CD4-positive, alpha-beta T cell treated with Interleukin-6 for 4 hours (primary cell): ENCODE results near the gene DACH1.
"Not testable (repeated sequence)": the region's sequence is repeated elsewhere in the genome, so short reads cannot be mapped to it uniquely, and the experiment has no call there.

Experiments
- DNase-seq: peaks from one replicate; pipeline ENCODE4 v3.0.0-alpha.2; 2020; ENCODE audit warnings: mixed read lengths

The DACH1 gene

GRCh38 chr13:71864986-71865873 lies 1.8 kb downstream of the DACH1 start:
- peak; percentile 17 for DNase-seq

GRCh38 chr13:71864094-71864985 lies 2.7 kb downstream of the DACH1 start:
- peak; percentile 36 for DNase-seq

- no peak for DNase-seq
Measured at GRCh38 chr13:71863254-71863865, 3.6 kb downstream of the DACH1 start.

GRCh38 chr13:71862459-71862943 lies 4.5 kb downstream of the DACH1 start:
- DNase-seq: no peak

- DNase-seq: no peak
Measured at GRCh38 chr13:71861769-71862458, 5.1 kb downstream of the DACH1 start.

- no peak for DNase-seq
Measured at GRCh38 chr13:71860547-71861138, 6.4 kb downstream of the DACH1 start.

GRCh38 chr13:71858647-71859046 lies 8.4 kb downstream of the DACH1 start:
- DNase-seq: no peak

- no peak for DNase-seq
Measured at GRCh38 chr13:71856548-71857043, 10.4 kb downstream of the DACH1 start.

GRCh38 chr13:71854401-71854800 lies 12.6 kb downstream of the DACH1 start:
- no peak for DNase-seq

- no peak for DNase-seq
Measured at GRCh38 chr13:71853725-71854124, 13.3 kb downstream of the DACH1 start.

GRCh38 chr13:71852736-71853135 lies 14.3 kb downstream of the DACH1 start:
- DNase-seq: no peak

GRCh38 chr13:71851498-71852409 lies 15.2 kb downstream of the DACH1 start:
- no peak for DNase-seq

- no peak for DNase-seq
Measured at GRCh38 chr13:71842003-71842402, 25.0 kb downstream of the DACH1 start.

GRCh38 chr13:71838842-71839241 lies 28.2 kb downstream of the DACH1 start:
- DNase-seq: no peak

- DNase-seq: not testable (repeated sequence)
Measured at GRCh38 chr13:71837582-71837981, 29.4 kb downstream of the DACH1 start.

- no peak for DNase-seq
Measured at GRCh38 chr13:71831716-71832115, 35.3 kb downstream of the DACH1 start.

GRCh38 chr13:71830736-71831135 lies 36.3 kb downstream of the DACH1 start:
- no peak for DNase-seq

GRCh38 chr13:71830323-71830722 lies 36.7 kb downstream of the DACH1 start:
- no peak for DNase-seq

GRCh38 chr13:71829547-71829946 lies 37.5 kb downstream of the DACH1 start:
- no peak for DNase-seq

- no peak for DNase-seq
Measured at GRCh38 chr13:71828564-71828963, 38.4 kb downstream of the DACH1 start.

GRCh38 chr13:71828117-71828516 lies 38.9 kb downstream of the DACH1 start:
- DNase-seq: no peak
